Suprapubic skin (tissue), 4 donors: ENCODE data around the gene NGF. TPM values are rescaled to one million over a fixed set of nuclear protein-coding genes. Genes with fewer than 3 reads are reported as not detected.

Experiments
- DNase-seq, 2 donors: peaks; one replicate each; pipeline ENCODE4 v3.0.0-alpha.2; 2019; ENCODE audit warnings: low spot score in 2 of 2
- H3K27ac ChIP-seq: fragments of 200-600 bp; sonication (generic); one replicate; pipeline ENCODE4 v1.5.1; 2019
- H3K27me3 ChIP-seq: fragments of 200-600 bp; sonication (generic); one replicate; pipeline ENCODE4 v1.5.1; 2019
- H3K36me3 ChIP-seq: fragments of 200-600 bp; sonication (generic); one replicate; pipeline ENCODE4 v1.5.1; 2019
- H3K4me1 ChIP-seq: fragments of 200-600 bp; sonication (generic); one replicate; pipeline ENCODE4 v1.5.1; 2019
- H3K4me3 ChIP-seq: fragments of 200-600 bp; sonication (generic); one replicate; pipeline ENCODE4 v1.5.1; 2019; ENCODE audit warnings: mild to moderate bottlenecking
- H3K9me3 ChIP-seq: fragments of 200-600 bp; sonication (generic); one replicate; pipeline ENCODE4 v1.5.1; 2019
- EP300 ChIP-seq: sonication (generic); formaldehyde crosslinking; IDR thresholded peaks from one replicate; pipeline ENCODE4 v1.6.1; 2017; ENCODE audit warnings: antibody characterized with exemption
- POLR2A ChIP-seq, 2 donors: fragments of 450-650 bp; IDR thresholded peaks; one replicate each; pipeline ENCODE4 v1.6.1; 2017; ENCODE audit warnings: antibody characterized with exemption in 2 of 2, mild to moderate bottlenecking in 2 of 2, moderate library complexity in 2 of 2
- POLR2AphosphoS5 ChIP-seq, 3 donors: sonication (generic); formaldehyde crosslinking; IDR thresholded peaks; one replicate each; pipeline ENCODE4 v1.6.1; 2017; ENCODE audit warnings: antibody characterized with exemption in 3 of 3
- WGBS: methylation state at CpG from one replicate; pipeline ENCODE4 v1.1.5; 2018; 5-methylcytosine and 5-hydroxymethylcytosine counted together
- total RNA-seq, 4 donors: library from RNA; depleted of rRNA; stranded (reverse); fragments of >200 nt; gene quantifications; one replicate each; pipeline ENCODE4 v1.1.0, GENCODE V29; 2016
- TF ChIP-seq, protein P1 (sequence below), 2 donors: fragments of 200-600 bp in 1 of 2; fragments of 450-650 bp in 1 of 2; sonication (generic) in 1 of 2; IDR thresholded peaks; one replicate each; pipeline ENCODE4 v1.5.1; 2016 to 2019; ENCODE audit warnings: antibody characterized with exemption in 2 of 2, mild to moderate bottlenecking in 1 of 2, moderate library complexity in 1 of 2

The NGF gene
- total RNA-seq, 4 donors from 2014 or later, result 0.80 TPM; not detected in 3

GRCh38 chr1:115327270-115327669 lies 10.8 kb downstream of the NGF start:
- H3K4me1 ChIP-seq, result peaks cover 7% of the 10 kb centered on the region
- no peak overlapping the region for H3K27ac ChIP-seq
- H3K4me3 ChIP-seq, result no peak overlapping the region
- TF ChIP-seq POLR2A (IDR thresholded peaks at IDR 0.05) (no peak), POLR2AphosphoS5 (IDR thresholded peaks at IDR 0.05) (no peak), EP300 (no peak)
- TF ChIP-seq, protein P1, sequence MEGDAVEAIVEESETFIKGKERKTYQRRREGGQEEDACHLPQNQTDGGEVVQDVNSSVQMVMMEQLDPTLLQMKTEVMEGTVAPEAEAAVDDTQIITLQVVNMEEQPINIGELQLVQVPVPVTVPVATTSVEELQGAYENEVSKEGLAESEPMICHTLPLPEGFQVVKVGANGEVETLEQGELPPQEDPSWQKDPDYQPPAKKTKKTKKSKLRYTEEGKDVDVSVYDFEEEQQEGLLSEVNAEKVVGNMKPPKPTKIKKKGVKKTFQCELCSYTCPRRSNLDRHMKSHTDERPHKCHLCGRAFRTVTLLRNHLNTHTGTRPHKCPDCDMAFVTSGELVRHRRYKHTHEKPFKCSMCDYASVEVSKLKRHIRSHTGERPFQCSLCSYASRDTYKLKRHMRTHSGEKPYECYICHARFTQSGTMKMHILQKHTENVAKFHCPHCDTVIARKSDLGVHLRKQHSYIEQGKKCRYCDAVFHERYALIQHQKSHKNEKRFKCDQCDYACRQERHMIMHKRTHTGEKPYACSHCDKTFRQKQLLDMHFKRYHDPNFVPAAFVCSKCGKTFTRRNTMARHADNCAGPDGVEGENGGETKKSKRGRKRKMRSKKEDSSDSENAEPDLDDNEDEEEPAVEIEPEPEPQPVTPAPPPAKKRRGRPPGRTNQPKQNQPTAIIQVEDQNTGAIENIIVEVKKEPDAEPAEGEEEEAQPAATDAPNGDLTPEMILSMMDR (IDR thresholded peaks at IDR 0.05), result no peak
- H3K9me3 ChIP-seq, result no peaks in the 10 kb centered on the region
- WGBS, result 87% methylated on average over 3 of the region's 3 CpGs
- DNase-seq, result no peak
- no peaks in the 10 kb centered on the region for H3K36me3 ChIP-seq
- no peaks in the 10 kb centered on the region for H3K27me3 ChIP-seq

DNA sequence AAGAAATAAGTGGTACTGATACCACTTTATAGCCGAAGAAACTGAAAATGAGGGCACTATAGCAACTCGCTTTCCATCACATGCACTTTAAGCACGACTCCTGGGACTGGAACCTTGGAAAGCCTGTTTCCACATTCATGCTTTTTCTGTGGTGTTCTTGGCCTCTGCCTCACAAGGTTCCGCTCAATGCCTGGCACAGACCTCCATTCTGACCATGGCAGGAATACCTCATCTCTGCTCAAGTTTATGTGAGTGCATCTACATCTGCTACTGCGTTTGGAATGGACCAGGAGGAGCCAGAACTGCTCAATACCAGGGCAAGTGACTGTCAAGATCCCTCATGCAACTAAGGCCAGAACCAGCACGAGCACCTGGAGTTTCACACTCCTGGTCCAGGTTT lies 11.6 kb downstream of the NGF start:
- DNase-seq, result no peak
- 92% methylated on average over 6 of the region's 6 CpGs for WGBS
- no peaks in the 10 kb centered on the region for H3K36me3 ChIP-seq

GRCh38 chr1:115325874-115326273 lies 12.2 kb downstream of the NGF start:
- 62% methylated on average over 5 of the region's 5 CpGs for WGBS
- DNase-seq, result no peak
- H3K4me3 ChIP-seq, result no peak overlapping the region
- H3K27ac ChIP-seq, result no peak overlapping the region
- H3K27me3 ChIP-seq, result no peaks in the 10 kb centered on the region
- H3K36me3 ChIP-seq, result no peaks in the 10 kb centered on the region
- no peaks in the 10 kb centered on the region for H3K9me3 ChIP-seq
- H3K4me1 ChIP-seq, result no peaks in the 10 kb centered on the region
- TF ChIP-seq EP300 (no peak), POLR2A (IDR thresholded peaks at IDR 0.05) (no peak), POLR2AphosphoS5 (IDR thresholded peaks at IDR 0.05) (no peak)
- TF ChIP-seq, protein P1 (IDR thresholded peaks at IDR 0.05), result no peak

More for the DNA sequence above, 11.6 kb downstream of the NGF start:
- TF ChIP-seq POLR2A (IDR thresholded peaks at IDR 0.05) (no peak), POLR2AphosphoS5 (IDR thresholded peaks at IDR 0.05) (no peak), EP300 (no peak)
- TF ChIP-seq, protein P1 (IDR thresholded peaks at IDR 0.05), result no peak
- Histone ChIP-seq H3K4me1 (peaks cover 2% of the 10 kb centered on the region), H3K27ac (no peak overlapping the region), H3K27me3 (no peaks in the 10 kb centered on the region), H3K9me3 (no peaks in the 10 kb centered on the region), H3K4me3 (no peak overlapping the region)

DNA sequence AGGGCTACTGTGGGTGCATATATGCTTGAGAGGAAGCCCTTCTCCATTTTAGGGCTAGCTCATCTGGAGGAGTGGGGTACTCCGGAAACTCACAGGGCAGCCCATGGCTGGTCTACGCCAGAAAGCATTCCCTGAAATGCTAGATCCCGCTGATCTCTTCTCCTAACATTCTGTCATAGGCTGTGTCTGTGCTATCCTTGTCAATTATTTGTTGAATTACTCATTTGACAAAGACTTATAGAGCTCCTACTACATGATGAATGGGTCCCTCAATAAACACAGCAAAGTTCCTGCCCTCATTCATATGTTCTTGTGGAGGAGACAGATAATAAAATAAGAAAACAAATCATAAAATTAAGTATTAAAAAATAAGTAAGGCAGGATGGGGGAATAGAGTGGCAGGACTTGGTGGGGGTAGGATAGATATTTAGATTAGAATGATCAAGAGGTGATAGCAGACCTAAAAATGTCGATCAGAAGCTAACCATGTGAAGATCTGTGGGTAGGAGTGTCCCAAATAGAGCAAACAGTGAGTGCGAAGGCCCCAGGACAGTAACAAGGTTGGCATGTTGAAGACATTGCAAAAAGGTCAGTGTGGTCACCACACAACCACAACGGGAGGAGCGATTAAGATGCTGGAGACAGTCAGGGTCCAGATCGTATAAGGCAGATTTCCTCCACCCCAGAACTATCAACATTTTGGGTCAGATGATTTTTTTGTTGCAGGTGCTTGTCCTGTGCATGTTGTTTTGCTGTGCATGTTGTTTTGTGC lies 13.2 kb downstream of the NGF start:
- H3K4me3 ChIP-seq, result no peak overlapping the region
- WGBS, result 90% methylated on average over 8 of the region's 8 CpGs

DNA sequence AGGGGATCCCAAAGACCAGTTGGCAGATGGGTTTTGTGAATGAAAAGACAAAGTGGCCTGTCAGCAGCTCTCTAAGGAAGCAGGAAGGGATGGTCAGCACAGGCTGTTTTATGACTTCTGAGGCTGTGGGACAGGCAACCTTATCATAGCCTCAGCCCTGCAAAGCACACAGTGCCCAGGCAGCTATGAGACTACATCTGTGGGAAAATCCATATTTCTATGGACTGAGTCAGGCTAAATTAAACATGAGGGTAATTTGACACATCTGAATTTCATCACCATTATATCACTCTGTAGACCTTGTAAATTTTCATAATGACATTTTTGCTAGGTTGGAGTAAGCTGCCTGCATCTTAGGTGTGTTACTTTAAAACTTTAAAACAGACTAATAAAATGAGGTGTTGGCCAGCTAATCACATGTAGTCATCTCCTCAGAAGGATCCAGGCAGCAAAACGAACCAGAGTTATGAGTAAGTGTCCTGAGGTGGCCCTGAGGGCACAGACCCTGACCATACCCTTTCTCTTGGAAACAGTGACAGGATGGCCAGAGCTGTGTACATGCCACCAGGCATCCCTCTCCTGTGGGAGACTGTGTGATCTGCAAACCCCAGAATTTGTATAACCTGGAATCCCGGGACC lies 14.6 kb downstream of the NGF start:
- Histone ChIP-seq H3K27me3 (no peaks in the 10 kb centered on the region), H3K4me1 (no peaks in the 10 kb centered on the region), H3K36me3 (no peaks in the 10 kb centered on the region), H3K4me3 (no peak overlapping the region), H3K27ac (no peak overlapping the region), H3K9me3 (no peaks in the 10 kb centered on the region)
- TF ChIP-seq, protein P1 (IDR thresholded peaks at IDR 0.05), result no peak
- no peak for TF ChIP-seq POLR2A (IDR thresholded peaks at IDR 0.05)
- WGBS, result 55% methylated on average over 2 of the region's 2 CpGs
- no peak for DNase-seq

More for the DNA sequence above, 13.2 kb downstream of the NGF start:
- Histone ChIP-seq H3K9me3 (no peaks in the 10 kb centered on the region), H3K27ac (no peak overlapping the region), H3K36me3 (no peaks in the 10 kb centered on the region), H3K4me1 (no peaks in the 10 kb centered on the region), H3K27me3 (no peaks in the 10 kb centered on the region)
- DNase-seq, result no peak
- TF ChIP-seq, protein P1 (IDR thresholded peaks at IDR 0.05), result no peak
- TF ChIP-seq POLR2A (IDR thresholded peaks at IDR 0.05) (no peak), EP300 (no peak), POLR2AphosphoS5 (IDR thresholded peaks at IDR 0.05) (no peak)
